Esophagus squamous epithelium (tissue), 4 donors: ENCODE results near the gene PTPRD.

Experiments
- POLR2A ChIP-seq, 4 donors: fragments of 450-650 bp; IDR thresholded peaks; one replicate each; pipeline ENCODE4 v1.6.1; 2017; ENCODE audit warnings: antibody characterized with exemption in 4 of 4, mild to moderate bottlenecking in 4 of 4, moderate library complexity in 3 of 4
- TF ChIP-seq, protein P1 (sequence below), 6 experiments: fragments of 450-650 bp in 4 of 6; fragments of 200-600 bp in 2 of 6; sonication (generic) in 2 of 6; IDR thresholded peaks; one replicate each; pipeline ENCODE4 v1.5.1; 2016 to 2019; ENCODE audit warnings: antibody characterized with exemption in 6 of 6, mild to moderate bottlenecking in 4 of 6, moderate library complexity in 4 of 6

DNA sequence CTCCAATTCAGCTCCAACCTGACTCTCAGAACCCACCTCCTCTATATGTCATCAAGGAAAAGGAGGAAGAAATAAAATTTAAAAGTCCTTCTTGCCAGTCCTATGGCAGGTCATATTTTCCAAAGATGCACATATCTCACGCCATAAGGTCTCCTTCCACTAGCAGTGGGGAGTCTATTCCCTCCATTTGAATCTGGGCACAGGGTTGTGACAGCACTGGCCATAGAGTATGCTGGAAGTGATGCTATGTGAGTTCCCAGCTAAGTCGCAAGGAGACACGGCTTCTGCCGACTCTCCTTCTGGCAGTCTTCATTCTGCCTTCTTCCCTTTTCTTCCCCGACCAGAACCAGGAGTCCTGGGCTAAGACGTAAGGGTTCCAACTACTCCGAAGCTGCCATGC, 1929.3 kb downstream of the PTPRD start:
- no peak for TF ChIP-seq POLR2A (IDR thresholded peaks at IDR 0.05)
- TF ChIP-seq, protein P1, sequence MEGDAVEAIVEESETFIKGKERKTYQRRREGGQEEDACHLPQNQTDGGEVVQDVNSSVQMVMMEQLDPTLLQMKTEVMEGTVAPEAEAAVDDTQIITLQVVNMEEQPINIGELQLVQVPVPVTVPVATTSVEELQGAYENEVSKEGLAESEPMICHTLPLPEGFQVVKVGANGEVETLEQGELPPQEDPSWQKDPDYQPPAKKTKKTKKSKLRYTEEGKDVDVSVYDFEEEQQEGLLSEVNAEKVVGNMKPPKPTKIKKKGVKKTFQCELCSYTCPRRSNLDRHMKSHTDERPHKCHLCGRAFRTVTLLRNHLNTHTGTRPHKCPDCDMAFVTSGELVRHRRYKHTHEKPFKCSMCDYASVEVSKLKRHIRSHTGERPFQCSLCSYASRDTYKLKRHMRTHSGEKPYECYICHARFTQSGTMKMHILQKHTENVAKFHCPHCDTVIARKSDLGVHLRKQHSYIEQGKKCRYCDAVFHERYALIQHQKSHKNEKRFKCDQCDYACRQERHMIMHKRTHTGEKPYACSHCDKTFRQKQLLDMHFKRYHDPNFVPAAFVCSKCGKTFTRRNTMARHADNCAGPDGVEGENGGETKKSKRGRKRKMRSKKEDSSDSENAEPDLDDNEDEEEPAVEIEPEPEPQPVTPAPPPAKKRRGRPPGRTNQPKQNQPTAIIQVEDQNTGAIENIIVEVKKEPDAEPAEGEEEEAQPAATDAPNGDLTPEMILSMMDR (IDR thresholded peaks at IDR 0.05): no peak
